ENCODE measurements around the gene HPDL. TPM values are rescaled to one million over a fixed set of nuclear protein-coding genes. Genes with fewer than 3 reads are reported as not detected.

HPDL gene
- total RNA-seq, 4 donors from 2014 or later: 0.35 to 0.93 (median 0.40) TPM; not detected in 1

Other genes with a start within 250 kb of the HPDL start
- gene ZSWIM5, start 120.3 kb upstream of the HPDL start, total RNA-seq: 1 to 10 TPM; 3.3 to 8.1 (median 5.8) TPM
- gene TOE1, start 13.3 kb downstream of the HPDL start, total RNA-seq: 1 to 10 TPM; 7.0 to 9.9 (median 8.4) TPM
- gene MUTYH, start 13.5 kb downstream of the HPDL start, total RNA-seq: 10 to 100 TPM; 15.3 to 22.6 (median 18.0) TPM
- gene TESK2, start 164.3 kb downstream of the HPDL start, total RNA-seq: 1 to 10 TPM; 3.9 to 8.6 (median 4.8) TPM
- 1 to 10 TPM in 1 of 4 donors, under 1 TPM in 2, not detected in 1; 0.27 to 1.7 (median 0.89) TPM for gene CCDC163, start 173.2 kb downstream of the HPDL start, total RNA-seq
- 1 to 10 TPM; 1.2 to 5.1 (median 1.7) TPM for gene MMACHC, start 173.4 kb downstream of the HPDL start, total RNA-seq
- gene PRDX1, start 195.0 kb downstream of the HPDL start, total RNA-seq: 100 to 1,000 TPM; 305 to 575 (median 359) TPM
- gene AKR1A1, start 223.9 kb downstream of the HPDL start, total RNA-seq: 10 to 100 TPM; 43.0 to 56.9 (median 46.5) TPM